GM12878 (cell line): Measurements from ENCODE around the gene SETD4. TPM values are rescaled to one million over a fixed set of nuclear protein-coding genes. Genes with fewer than 3 reads are reported as not detected.

Source experiments
- ATAC-seq: fragments of 200-7000 bp; cut with Tn5 transposase; 3 replicates; pipeline ENCODE4 v1.9.1; 2020; ENCODE audit warnings: mild to moderate bottlenecking, moderate library complexity
- BruUV-seq: library from RNA; stranded (reverse); fragments of 400-500 nt; replicated peaks from 2 replicates; lab custom pipeline; 2021; lab: Mats Ljungman, UMichigan
- CTCF ChIA-PET: fragments of 300-600 bp; sonication (Branson Sonifier 250); formaldehyde crosslinking; extraction: SDS; loops from one replicate; lab custom pipeline; 2021; ENCODE audit warnings: inconsistent platforms; lab: Yijun Ruan, JAX
- POLR2A ChIA-PET: fragments of 350-600 bp; formaldehyde crosslinking; extraction: SDS; loops from one replicate; lab custom pipeline; 2021; ENCODE audit warnings: inconsistent platforms; lab: Charles Lee
- RAD21 ChIA-PET: fragments of 300-600 bp; sonication (Branson Sonifier 250); formaldehyde crosslinking; loops from one replicate; lab custom pipeline; 2023; ENCODE audit warnings: antibody characterized with exemption; ENCODE audit not compliant: unreplicated experiment; lab: Charles Lee
- SMC1A ChIA-PET: fragments of 300-600 bp; sonication (Branson Sonifier 250); formaldehyde crosslinking; loops from one replicate; lab custom pipeline; 2023; ENCODE audit not compliant: unreplicated experiment, uncharacterized antibody; lab: Charles Lee
- DNase-seq: peaks from one replicate; pipeline ENCODE4 v3.0.0-alpha.2; 2011; ENCODE audit warnings: low read depth, low spot score
- FAIRE-seq: peaks from 3 replicates; lab custom pipeline; 2011; peaks lifted over from hg19 to GRCh38; lab: Jason Lieb, UNC
- H2AFZ ChIP-seq: 2 replicates; pipeline ENCODE4 v1.6.0; 2011; ENCODE audit warnings: low read depth, low read length, control low read depth; ENCODE audit not compliant: control insufficient read depth
- H3K27ac ChIP-seq: 2 replicates; pipeline ENCODE4 v1.5.1; 2011; ENCODE audit warnings: control low read depth; ENCODE audit not compliant: control insufficient read depth, insufficient read depth
- H3K27me3 ChIP-seq, 2 experiments: replicated peaks in 1 of 2; 2 replicates each; pipeline versions ENCODE4 v1.6.0 to v1.6.1; 2011; ENCODE audit warnings: low read length in 1 of 2; ENCODE audit not compliant: control insufficient read depth in 2 of 2, insufficient read depth in 2 of 2
- H3K36me3 ChIP-seq, 2 experiments: 2 replicates each; pipeline ENCODE4 v1.5.1; 2011; ENCODE audit warnings: low read length in 1 of 2; ENCODE audit not compliant: control insufficient read depth in 2 of 2, insufficient read depth in 2 of 2
- H3K4me1 ChIP-seq: 2 replicates; pipeline ENCODE4 v1.6.1; 2011; ENCODE audit warnings: mild to moderate bottlenecking, low read length, moderate library complexity, mixed read lengths; ENCODE audit not compliant: control insufficient read depth, insufficient read depth
- H3K4me2 ChIP-seq: 2 replicates; pipeline ENCODE4 v1.6.0; 2011; ENCODE audit warnings: control low read depth; ENCODE audit not compliant: control insufficient read depth, insufficient read depth
- H3K4me3 ChIP-seq: fragments of 200-600 bp; sonication (generic); 2 replicates; pipeline ENCODE4 v1.5.1; 2016
- H3K79me2 ChIP-seq: 2 replicates; pipeline ENCODE4 v1.6.0; 2011; ENCODE audit warnings: low read length; ENCODE audit not compliant: control insufficient read depth, insufficient read depth
- H3K9ac ChIP-seq: 2 replicates; pipeline ENCODE4 v1.8.0; 2011; ENCODE audit warnings: low read length, control low read depth, mixed read lengths; ENCODE audit not compliant: control insufficient read depth, insufficient read depth
- H3K9me3 ChIP-seq: replicated peaks from 3 replicates; pipeline ENCODE4 v1.5.1; 2011; ENCODE audit warnings: mild to moderate bottlenecking, low read length; ENCODE audit not compliant: control insufficient read depth, insufficient read depth
- H4K20me1 ChIP-seq: 2 replicates; pipeline ENCODE4 v1.6.0; 2011; ENCODE audit not compliant: control insufficient read depth, insufficient read depth
- FOXK2 ChIP-seq: fragments of 450-650 bp; IDR thresholded peaks from 2 replicates; pipeline ENCODE4 v1.6.1; 2017; ENCODE audit warnings: mild to moderate bottlenecking, moderate library complexity
- GATAD2B ChIP-seq: fragments of 450-650 bp; conservative IDR thresholded peaks from 2 replicates; pipeline ENCODE4 v1.6.1; 2017; ENCODE audit warnings: low read depth, mild to moderate bottlenecking, moderate library complexity
- NR2C1 ChIP-seq: fragments of 450-650 bp; IDR thresholded peaks from 2 replicates; pipeline ENCODE4 v1.6.1; 2017; ENCODE audit warnings: antibody characterized with exemption, mild to moderate bottlenecking, moderate library complexity
- NR2C2 ChIP-seq: IDR thresholded peaks from 2 replicates; pipeline ENCODE4 v1.6.1; 2011; ENCODE audit warnings: borderline replicate concordance, low read depth; ENCODE audit not compliant: control insufficient read depth, insufficient read length
- NRF1 ChIP-seq: conservative IDR thresholded peaks from 2 replicates; pipeline ENCODE4 v1.6.1; 2011; ENCODE audit warnings: mild to moderate bottlenecking, low read depth, low read length, improper control_type of control experiment
- SIX5 ChIP-seq: IDR thresholded peaks from 2 replicates; pipeline ENCODE4 v1.6.1; 2011; ENCODE audit warnings: mild to moderate bottlenecking, low read depth, low read length, moderate library complexity; ENCODE audit not compliant: severe bottlenecking
- SMAD5 ChIP-seq: IDR thresholded peaks from 2 replicates; pipeline ENCODE4 v1.6.1; 2016; ENCODE audit warnings: antibody characterized with exemption, low read depth
- ZNF217 ChIP-seq: fragments of 450-650 bp; IDR thresholded peaks from 2 replicates; pipeline ENCODE4 v1.6.1; 2017; ENCODE audit warnings: antibody characterized with exemption, mild to moderate bottlenecking
- WGBS: methylation state at CpG from one replicate; pipeline ENCODE4 v1.1.6; 2016; ENCODE audit warnings: low lambda C conversion rate; ENCODE audit not compliant: insufficient replicate concordance, insufficient coverage; ENCODE audit errors: missing lambda C conversion rate; 5-methylcytosine and 5-hydroxymethylcytosine counted together
- in situ Hi-C: fragments of 300-500 bp; cut with MboI; formaldehyde crosslinking; loops from 9 replicates; pipeline ENCODE4 v1.14.3; 2018; ENCODE audit warnings: mixed read lengths
- intact Hi-C: fragments of 100-400 bp; cut with micrococcal nuclease; formaldehyde crosslinking; loops from one replicate; pipeline ENCODE4 v1.14.2; 2022; ENCODE audit not compliant: unreplicated experiment
- polyA plus RNA-seq, 11 experiments: library from polyadenylated mRNA; depleted of rRNA in 4 of 11; unstranded in 6 of 11; stranded (reverse) in 5 of 11; fragments of >200 nt; fragmentation: Nextera tagmentation in 4 of 11; fragmentation: Illumina TruSeq in 1 of 11; extraction: Ambion mirVana in 4 of 11; extraction: Trizol in 1 of 11; gene quantifications; 1 replicate in 1 of 11; 2 replicates in 10 of 11; pipeline versions ENCODE4 v1.2.1 to v1.2.3, GENCODE V29; 2011 to 2016; ENCODE audit warnings: inconsistent platforms in 2 of 11, missing spikeins in 2 of 11, low read depth in 1 of 11
- total RNA-seq, 4 experiments: library from RNA; depleted of rRNA in 3 of 4; stranded (reverse); fragments of >200 nt in 3 of 4; fragmentation: Illumina TruSeq in 1 of 4; extraction: Trizol in 1 of 4; gene quantifications; 2 replicates each; pipeline versions ENCODE4 v1.2.1 to v1.2.3, GENCODE V29; 2013 to 2021
- TF ChIP-seq, protein P1 (sequence below): IDR thresholded peaks from 2 replicates; pipeline ENCODE4 v1.6.1; 2012; ENCODE audit warnings: mild to moderate bottlenecking, low read depth, low read length
- TF ChIP-seq, protein P2 (sequence below): fragments of 450-650 bp; formaldehyde crosslinking; IDR thresholded peaks from 2 replicates; pipeline ENCODE4 v1.4.0; 2020; ENCODE audit warnings: mild to moderate bottlenecking, moderate library complexity
- TF ChIP-seq, protein P3 (sequence below): IDR thresholded peaks from 2 replicates; pipeline ENCODE4 v1.6.1; 2011; ENCODE audit warnings: borderline replicate concordance, low read depth, mild to moderate bottlenecking, moderate library complexity, low read length; ENCODE audit not compliant: insufficient read depth, poor library complexity, severe bottlenecking
- TF ChIP-seq, protein P4 (sequence below): fragments of 450-650 bp; formaldehyde crosslinking; IDR thresholded peaks from 2 replicates; pipeline ENCODE4 v1.5.0; 2022; ENCODE audit warnings: mild to moderate bottlenecking, missing genetic modification characterization

The SETD4 gene
- total and polyA plus RNA-seq, 10 of the 15 experiments (the other 5 are each of a cell fraction or from before 2014, with no cell fraction given), result 10.3 to 37.0 (median 18.6) TPM

DNA sequence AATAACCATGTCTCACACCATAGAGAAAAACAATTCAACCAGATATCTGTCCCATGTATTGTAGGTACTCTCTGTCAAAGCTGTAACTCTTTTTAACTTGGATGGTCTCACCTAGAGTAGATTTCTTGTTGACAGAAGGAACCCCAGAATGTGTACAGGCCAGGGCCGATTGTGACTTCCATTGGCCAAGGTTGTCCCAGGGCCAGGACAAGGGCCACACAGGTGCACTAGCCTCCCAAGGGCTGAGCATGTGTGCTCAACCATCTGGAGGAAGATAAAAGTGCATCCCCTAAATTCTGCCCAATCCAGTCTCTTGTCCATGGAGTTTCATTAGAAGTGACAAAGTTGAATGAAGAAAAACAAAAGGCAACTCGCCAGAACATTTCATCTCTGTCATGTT is 51.8 kb downstream of the SETD4 start:
- Histone ChIP-seq H3K9ac (no peak overlapping the region), H3K27ac (no peak overlapping the region), H2AFZ (no peak overlapping the region), H3K4me3 (no peak overlapping the region), H3K4me1 (no peaks in the 10 kb centered on the region), H3K79me2 (no peaks in the 10 kb centered on the region), H3K27me3 (peaks cover 0 to 2% of the 10 kb centered on the region in 2 experiments; a peak in 2 of 4 replicates), H3K4me2 (no peak overlapping the region), H4K20me1 (no peaks in the 10 kb centered on the region), H3K9me3 (no peaks in the 10 kb centered on the region), H3K36me3 (no peaks in the 10 kb centered on the region)
- ChIA-PET POLR2A (no interaction called here), CTCF (no interaction called here), RAD21 (interaction anchor here (0.7 kb wide), 1 partner anchor 11 kb away, joined by 3 read pairs; no protein-coding TSS in a partner anchor), SMC1A (no interaction called here)
- no peak for ATAC-seq
- no peak for FAIRE-seq
- DNase-seq, result no peak
- in situ Hi-C loops (no loop called here), intact Hi-C loops (no loop called here)
- 31% methylated on average over 2 of the region's 2 CpGs for WGBS
- no TSS peak for BruUV-seq
- TF ChIP-seq, protein P1, sequence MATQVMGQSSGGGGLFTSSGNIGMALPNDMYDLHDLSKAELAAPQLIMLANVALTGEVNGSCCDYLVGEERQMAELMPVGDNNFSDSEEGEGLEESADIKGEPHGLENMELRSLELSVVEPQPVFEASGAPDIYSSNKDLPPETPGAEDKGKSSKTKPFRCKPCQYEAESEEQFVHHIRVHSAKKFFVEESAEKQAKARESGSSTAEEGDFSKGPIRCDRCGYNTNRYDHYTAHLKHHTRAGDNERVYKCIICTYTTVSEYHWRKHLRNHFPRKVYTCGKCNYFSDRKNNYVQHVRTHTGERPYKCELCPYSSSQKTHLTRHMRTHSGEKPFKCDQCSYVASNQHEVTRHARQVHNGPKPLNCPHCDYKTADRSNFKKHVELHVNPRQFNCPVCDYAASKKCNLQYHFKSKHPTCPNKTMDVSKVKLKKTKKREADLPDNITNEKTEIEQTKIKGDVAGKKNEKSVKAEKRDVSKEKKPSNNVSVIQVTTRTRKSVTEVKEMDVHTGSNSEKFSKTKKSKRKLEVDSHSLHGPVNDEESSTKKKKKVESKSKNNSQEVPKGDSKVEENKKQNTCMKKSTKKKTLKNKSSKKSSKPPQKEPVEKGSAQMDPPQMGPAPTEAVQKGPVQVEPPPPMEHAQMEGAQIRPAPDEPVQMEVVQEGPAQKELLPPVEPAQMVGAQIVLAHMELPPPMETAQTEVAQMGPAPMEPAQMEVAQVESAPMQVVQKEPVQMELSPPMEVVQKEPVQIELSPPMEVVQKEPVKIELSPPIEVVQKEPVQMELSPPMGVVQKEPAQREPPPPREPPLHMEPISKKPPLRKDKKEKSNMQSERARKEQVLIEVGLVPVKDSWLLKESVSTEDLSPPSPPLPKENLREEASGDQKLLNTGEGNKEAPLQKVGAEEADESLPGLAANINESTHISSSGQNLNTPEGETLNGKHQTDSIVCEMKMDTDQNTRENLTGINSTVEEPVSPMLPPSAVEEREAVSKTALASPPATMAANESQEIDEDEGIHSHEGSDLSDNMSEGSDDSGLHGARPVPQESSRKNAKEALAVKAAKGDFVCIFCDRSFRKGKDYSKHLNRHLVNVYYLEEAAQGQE, result no peak
- no peak for TF ChIP-seq NRF1
- TF ChIP-seq, protein P2, sequence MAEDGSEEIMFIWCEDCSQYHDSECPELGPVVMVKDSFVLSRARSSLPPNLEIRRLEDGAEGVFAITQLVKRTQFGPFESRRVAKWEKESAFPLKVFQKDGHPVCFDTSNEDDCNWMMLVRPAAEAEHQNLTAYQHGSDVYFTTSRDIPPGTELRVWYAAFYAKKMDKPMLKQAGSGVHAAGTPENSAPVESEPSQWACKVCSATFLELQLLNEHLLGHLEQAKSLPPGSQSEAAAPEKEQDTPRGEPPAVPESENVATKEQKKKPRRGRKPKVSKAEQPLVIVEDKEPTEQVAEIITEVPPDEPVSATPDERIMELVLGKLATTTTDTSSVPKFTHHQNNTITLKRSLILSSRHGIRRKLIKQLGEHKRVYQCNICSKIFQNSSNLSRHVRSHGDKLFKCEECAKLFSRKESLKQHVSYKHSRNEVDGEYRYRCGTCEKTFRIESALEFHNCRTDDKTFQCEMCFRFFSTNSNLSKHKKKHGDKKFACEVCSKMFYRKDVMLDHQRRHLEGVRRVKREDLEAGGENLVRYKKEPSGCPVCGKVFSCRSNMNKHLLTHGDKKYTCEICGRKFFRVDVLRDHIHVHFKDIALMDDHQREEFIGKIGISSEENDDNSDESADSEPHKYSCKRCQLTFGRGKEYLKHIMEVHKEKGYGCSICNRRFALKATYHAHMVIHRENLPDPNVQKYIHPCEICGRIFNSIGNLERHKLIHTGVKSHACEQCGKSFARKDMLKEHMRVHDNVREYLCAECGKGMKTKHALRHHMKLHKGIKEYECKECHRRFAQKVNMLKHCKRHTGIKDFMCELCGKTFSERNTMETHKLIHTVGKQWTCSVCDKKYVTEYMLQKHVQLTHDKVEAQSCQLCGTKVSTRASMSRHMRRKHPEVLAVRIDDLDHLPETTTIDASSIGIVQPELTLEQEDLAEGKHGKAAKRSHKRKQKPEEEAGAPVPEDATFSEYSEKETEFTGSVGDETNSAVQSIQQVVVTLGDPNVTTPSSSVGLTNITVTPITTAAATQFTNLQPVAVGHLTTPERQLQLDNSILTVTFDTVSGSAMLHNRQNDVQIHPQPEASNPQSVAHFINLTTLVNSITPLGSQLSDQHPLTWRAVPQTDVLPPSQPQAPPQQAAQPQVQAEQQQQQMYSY (CRISPR knock-in tag), result no peak
- TF ChIP-seq NR2C2, result no peak
- TF ChIP-seq SIX5, result no peak
- TF ChIP-seq NR2C1, result no peak
- TF ChIP-seq, protein P3, sequence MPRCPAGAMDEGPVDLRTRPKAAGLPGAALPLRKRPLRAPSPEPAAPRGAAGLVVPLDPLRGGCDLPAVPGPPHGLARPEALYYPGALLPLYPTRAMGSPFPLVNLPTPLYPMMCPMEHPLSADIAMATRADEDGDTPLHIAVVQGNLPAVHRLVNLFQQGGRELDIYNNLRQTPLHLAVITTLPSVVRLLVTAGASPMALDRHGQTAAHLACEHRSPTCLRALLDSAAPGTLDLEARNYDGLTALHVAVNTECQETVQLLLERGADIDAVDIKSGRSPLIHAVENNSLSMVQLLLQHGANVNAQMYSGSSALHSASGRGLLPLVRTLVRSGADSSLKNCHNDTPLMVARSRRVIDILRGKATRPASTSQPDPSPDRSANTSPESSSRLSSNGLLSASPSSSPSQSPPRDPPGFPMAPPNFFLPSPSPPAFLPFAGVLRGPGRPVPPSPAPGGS, result no peak
- no peak for TF ChIP-seq SMAD5
- TF ChIP-seq, protein P4, sequence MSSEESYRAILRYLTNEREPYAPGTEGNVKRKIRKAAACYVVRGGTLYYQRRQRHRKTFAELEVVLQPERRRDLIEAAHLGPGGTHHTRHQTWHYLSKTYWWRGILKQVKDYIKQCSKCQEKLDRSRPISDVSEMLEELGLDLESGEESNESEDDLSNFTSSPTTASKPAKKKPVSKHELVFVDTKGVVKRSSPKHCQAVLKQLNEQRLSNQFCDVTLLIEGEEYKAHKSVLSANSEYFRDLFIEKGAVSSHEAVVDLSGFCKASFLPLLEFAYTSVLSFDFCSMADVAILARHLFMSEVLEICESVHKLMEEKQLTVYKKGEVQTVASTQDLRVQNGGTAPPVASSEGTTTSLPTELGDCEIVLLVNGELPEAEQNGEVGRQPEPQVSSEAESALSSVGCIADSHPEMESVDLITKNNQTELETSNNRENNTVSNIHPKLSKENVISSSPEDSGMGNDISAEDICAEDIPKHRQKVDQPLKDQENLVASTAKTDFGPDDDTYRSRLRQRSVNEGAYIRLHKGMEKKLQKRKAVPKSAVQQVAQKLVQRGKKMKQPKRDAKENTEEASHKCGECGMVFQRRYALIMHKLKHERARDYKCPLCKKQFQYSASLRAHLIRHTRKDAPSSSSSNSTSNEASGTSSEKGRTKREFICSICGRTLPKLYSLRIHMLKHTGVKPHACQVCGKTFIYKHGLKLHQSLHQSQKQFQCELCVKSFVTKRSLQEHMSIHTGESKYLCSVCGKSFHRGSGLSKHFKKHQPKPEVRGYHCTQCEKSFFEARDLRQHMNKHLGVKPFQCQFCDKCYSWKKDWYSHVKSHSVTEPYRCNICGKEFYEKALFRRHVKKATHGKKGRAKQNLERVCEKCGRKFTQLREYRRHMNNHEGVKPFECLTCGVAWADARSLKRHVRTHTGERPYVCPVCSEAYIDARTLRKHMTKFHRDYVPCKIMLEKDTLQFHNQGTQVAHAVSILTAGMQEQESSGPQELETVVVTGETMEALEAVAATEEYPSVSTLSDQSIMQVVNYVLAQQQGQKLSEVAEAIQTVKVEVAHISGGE (CRISPR knock-in tag), result no peak
- no peak for TF ChIP-seq ZNF217
- TF ChIP-seq FOXK2, result no peak
- TF ChIP-seq GATAD2B, result no peak
